Measurements from ENCODE around the gene DIP2C.

GRCh38 chr10:655184-655583 is 34.3 kb downstream of the DIP2C start:
- TF ChIP-seq CTCF (IDR thresholded peaks at IDR 0.05) (no peak), EZH2 (IDR thresholded peaks at IDR 0.05; ENCODE audit: borderline replicate concordance, insufficient read depth, low read depth, low read length, poor library complexity, severe bottlenecking) (no peak)
